GM15510 (cell line): ENCODE data around the gene RPL37A.
A peak's percentile ranks its signal among the peaks of the same experiment; 100 is the strongest.

Experiments used
- POLR2A ChIP-seq: IDR thresholded peaks from 3 replicates; pipeline ENCODE4 v1.6.1; 2011; ENCODE audit warnings: borderline replicate concordance; ENCODE audit not compliant: insufficient read length; ENCODE audit errors: extremely low read depth

The RPL37A gene

GRCh38 chr2:216480221-216480620, 18.4 kb upstream of the RPL37A start:
- no peak for TF ChIP-seq POLR2A

DNA sequence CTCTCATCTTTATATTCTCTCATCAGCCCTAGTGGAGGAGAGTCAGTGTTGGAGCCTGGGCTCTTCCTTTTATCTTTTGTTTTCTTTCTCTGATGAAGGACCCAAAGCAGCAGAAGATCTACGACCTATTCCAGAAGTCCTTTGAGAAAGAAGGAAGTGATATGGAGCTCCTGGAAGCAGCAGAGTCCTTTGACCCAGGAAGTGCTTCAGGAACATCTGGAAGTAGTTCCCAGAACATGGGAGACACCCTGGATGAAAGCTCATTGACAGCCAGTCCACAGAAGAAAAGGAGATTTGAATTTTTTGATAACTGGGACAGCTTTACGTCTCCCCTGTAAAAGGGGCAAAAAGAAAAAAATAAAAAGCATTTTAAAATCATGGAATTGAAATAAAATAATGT, 16.0 kb upstream of the RPL37A start:
- no peak for TF ChIP-seq POLR2A

DNA sequence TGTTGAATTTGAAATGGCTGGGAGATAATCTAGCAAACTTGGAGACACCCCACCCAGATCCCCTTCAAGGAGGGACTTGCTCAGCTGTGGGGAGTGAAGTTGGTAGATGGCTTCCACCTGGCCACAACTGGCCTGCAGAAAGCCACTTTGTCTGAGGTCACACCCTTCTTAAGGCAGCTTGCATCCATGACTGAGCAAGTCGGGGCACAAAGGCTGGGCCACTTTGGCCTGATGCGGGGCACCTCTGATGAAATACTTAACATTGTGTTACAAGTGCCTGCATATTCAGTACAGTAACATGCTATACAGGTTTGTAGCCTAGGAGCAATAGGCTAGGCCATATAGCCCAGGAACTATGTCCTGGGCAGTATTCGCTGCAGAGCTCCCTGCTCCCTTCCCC, 13.4 kb upstream of the RPL37A start:
- TF ChIP-seq POLR2A: no peak

DNA sequence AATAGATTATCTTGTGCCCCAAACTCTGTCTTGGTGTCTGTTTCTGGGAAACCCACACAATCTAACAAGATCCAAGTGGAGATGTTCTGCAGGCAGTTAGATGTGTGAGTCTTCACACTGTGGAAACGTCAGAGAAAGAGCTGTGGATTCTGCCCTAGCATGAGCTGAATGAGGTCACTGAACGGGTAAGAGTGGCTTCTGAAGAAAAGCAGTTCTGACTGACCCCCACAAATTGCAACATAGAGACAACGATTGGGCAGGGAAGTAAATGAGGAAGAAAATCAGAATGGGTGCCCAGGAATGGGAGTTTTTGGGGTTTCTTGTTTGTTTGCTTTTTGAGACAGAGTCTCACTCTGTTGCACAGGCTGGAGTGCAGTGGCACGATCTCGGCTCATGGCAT, 12.9 kb upstream of the RPL37A start:
- TF ChIP-seq POLR2A: no peak

DNA sequence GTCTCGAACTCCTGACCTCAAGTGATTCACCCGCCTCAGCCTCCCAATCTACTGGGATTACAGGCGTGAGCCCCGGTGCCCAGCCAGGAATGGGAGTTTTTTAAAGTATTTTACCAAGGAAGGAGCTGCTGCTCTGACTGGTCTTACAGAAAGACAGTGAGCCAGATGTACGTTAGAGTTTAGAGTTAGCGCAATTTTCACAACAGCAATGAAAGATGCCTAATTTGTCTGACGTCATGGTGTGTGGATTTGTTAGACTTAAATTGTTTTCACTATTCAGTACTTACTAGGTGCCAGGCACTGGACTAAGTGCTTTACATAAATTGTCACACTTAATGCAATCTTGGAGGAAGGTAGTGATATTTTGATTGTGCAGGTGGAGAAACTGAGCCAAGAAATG, 12.4 kb upstream of the RPL37A start:
- no peak for TF ChIP-seq POLR2A

DNA sequence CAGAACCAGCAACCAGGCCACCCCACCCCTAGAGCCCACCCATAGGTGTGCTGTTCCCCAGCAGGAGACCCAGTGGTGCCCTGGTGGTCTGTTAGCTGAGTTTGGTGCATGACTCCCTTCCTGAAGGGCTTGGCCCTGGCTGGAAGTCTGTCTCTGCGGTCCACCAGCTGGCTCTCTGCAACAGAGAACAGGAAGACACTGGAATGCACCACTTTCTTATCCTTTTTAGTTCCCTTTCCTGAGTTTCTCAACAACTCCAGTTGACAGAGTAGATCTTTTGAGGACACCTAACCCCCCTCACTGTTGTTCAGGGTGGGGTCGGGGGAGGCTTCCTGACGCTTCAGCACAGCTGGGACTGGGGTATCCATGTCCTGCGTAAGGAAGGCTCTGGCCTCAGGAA, 11.9 kb upstream of the RPL37A start:
- TF ChIP-seq POLR2A: no peak

DNA sequence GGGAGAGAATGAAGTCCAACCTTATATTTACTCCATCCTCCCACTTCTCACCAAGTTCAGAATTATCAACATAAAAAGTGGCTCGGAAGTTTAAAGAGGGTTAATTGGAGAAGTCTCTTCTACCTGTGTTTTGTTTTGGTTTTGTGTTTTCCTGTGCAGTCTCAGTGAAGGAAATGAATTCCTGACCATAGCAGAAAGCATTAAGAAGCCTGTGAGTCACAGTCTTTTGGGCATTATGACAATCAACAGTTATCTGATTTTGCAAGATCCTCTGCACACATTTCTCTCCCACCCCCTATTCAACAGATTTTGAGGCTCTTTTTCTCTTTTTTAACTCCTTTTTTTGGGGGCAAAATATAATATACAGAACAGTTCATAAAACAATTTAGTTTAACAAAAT, 8.6 kb upstream of the RPL37A start:
- no peak for TF ChIP-seq POLR2A

- TF ChIP-seq POLR2A: peak; percentile 25
These were observed 6.6 kb upstream of the RPL37A start for GRCh38 chr2:216491793-216492596.

DNA sequence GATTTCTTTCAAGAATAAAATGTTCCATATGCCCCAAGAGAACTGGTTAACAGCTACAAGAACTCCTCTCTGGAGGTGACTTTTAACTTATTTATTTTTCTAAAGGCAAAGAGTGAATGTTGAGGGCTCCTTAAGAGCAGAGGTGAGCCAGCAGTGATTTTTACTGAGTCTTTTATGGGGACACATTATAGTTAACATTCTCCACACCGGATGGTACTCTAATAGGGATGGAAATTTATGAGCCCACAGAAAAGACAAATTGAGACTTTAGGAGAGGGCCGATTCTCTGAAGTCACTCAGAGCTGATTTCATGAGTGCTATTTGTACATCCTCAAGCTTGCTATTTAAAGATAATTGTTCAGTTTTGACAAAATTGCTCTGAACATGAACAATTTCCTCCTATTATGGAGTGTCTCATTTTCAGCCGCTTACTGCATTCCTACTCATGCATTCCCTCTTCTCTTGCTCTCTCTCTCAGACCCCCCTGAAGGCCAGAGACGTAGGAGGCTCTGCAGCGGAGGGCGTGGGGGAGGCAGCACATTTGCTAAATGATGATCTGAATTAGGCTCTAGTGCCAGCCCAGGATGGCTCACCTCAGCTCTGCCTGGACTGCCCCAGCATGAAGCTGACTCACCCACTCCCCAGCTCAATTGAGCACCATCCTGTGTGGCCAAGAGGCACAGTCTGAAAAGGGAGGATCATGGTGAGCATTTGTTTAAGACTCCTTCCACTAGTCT, 5.9 kb upstream of the RPL37A start:
- no peak for TF ChIP-seq POLR2A

GRCh38 chr2:216493334-216493685, 5.3 kb upstream of the RPL37A start:
- no peak for TF ChIP-seq POLR2A

GRCh38 chr2:216495656-216496055, 3.0 kb upstream of the RPL37A start:
- TF ChIP-seq POLR2A: no peak

- no peak for TF ChIP-seq POLR2A
These were observed 1.1 kb upstream of the RPL37A start for GRCh38 chr2:216497382-216498069.

DNA sequence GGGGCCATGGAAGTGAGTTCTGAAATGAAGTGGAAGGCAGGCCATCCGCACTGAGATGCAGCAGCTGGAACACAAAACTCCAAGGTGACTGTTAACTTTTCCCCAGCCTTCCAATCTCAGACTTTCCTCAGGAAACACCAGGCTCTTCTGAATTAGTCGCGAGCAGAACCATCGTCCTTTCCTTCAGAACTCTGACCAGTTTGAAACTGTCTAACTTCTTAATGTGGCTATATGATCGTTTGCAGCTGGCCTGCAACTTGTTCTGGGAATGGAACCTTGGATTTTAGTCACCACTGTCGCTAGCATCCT, 620 bp upstream of the RPL37A start:
- TF ChIP-seq POLR2A: no peak

- TF ChIP-seq POLR2A: peak; percentile 4
These were observed 1.1 kb downstream of the RPL37A start for GRCh38 chr2:216499641-216500218.

GRCh38 chr2:216500572-216500971, 1.9 kb downstream of the RPL37A start:
- TF ChIP-seq POLR2A: no peak

- TF ChIP-seq POLR2A: no peak
These were observed 3.2 kb downstream of the RPL37A start for GRCh38 chr2:216501854-216502253.

DNA sequence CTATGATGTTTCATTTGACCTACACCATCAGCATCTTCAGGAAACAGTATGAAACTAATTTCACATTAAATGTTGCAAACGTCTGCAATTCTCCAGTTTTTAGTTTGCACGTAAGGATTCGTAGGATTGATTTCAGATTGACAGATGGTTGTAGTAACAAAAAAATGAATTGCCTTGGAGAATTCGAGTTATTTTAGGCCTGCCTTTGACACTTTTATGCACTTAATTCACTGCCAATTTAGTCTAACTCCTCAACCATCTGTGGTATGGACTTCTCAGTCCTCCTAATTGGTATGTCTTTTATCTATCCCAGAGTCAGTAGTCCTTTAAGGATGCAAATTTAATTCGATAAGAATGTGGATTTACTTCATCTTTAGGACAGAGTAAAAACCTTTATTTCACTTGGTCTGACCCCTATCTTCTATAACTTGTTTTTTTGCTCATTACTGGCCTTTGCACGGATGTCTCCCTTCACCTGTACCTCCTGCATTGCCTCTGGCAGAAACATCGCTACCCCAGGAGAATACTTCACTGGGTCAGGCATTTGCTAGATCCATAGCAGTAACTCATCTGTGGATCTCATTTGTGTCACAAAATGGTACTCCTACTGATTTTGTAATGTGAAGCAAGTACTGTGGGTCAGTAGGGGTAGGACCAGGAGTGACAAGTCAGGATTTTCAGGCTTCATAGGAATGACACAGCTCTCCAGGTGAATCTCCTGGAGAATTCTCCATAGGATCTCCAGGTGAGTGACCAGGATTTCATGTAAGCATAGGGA, 3.9 kb downstream of the RPL37A start:
- TF ChIP-seq POLR2A: no peak
